ENCODE results near the gene HDAC4. TPM values are rescaled to one million over a fixed set of nuclear protein-coding genes. Genes with fewer than 3 reads are reported as not detected.

Gene HDAC4
- total RNA-seq, 4 donors from 2014 or later, result 68.0 to 123 (median 86.5) TPM

DNA sequence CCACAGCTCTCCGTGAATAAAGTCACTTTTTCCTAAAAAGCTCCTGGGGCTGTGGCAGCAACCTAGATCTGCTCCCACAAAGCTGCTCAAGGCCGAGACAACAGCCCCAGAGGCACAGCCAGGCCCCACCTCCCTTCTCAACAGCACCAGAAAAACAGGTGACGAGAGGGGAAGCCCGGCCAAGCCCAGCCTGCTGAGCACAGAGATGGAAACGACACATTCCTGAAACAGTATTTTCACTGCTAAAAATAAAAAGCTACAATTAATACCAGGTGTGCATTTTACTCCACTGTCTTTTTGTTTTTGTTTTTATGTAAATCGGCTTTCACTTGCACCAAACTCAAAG, 199.3 kb downstream of the HDAC4 start:
- Histone ChIP-seq H3K4me1 (peaks cover 0 to 69% (median 13%) of the 10 kb centered on the region in 4 donors), H3K36me3 (peaks cover 0 to 5% (median 0%) of the 10 kb centered on the region in 3 donors), H3K27ac (peak overlapping the region in 3 of 4 donors; percentile 52 to 94 (median 69)), H3K9me3 (no peaks in the 10 kb centered on the region), H3K27me3 (no peaks in the 10 kb centered on the region), H3K4me3 (no peak overlapping the region)
- TF ChIP-seq, protein P1, sequence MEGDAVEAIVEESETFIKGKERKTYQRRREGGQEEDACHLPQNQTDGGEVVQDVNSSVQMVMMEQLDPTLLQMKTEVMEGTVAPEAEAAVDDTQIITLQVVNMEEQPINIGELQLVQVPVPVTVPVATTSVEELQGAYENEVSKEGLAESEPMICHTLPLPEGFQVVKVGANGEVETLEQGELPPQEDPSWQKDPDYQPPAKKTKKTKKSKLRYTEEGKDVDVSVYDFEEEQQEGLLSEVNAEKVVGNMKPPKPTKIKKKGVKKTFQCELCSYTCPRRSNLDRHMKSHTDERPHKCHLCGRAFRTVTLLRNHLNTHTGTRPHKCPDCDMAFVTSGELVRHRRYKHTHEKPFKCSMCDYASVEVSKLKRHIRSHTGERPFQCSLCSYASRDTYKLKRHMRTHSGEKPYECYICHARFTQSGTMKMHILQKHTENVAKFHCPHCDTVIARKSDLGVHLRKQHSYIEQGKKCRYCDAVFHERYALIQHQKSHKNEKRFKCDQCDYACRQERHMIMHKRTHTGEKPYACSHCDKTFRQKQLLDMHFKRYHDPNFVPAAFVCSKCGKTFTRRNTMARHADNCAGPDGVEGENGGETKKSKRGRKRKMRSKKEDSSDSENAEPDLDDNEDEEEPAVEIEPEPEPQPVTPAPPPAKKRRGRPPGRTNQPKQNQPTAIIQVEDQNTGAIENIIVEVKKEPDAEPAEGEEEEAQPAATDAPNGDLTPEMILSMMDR (IDR thresholded peaks at IDR 0.05), result no peak
- TF ChIP-seq POLR2A (IDR thresholded peaks at IDR 0.05) (no peak), EP300 (IDR thresholded peaks at IDR 0.05) (no peak)
- DNase-seq (ENCODE audit: low spot score in 2 of 2), result peak; percentile 57
- WGBS, 2 donors, result 43 to 64% methylated on average over 6 of the region's 6 CpGs

DNA sequence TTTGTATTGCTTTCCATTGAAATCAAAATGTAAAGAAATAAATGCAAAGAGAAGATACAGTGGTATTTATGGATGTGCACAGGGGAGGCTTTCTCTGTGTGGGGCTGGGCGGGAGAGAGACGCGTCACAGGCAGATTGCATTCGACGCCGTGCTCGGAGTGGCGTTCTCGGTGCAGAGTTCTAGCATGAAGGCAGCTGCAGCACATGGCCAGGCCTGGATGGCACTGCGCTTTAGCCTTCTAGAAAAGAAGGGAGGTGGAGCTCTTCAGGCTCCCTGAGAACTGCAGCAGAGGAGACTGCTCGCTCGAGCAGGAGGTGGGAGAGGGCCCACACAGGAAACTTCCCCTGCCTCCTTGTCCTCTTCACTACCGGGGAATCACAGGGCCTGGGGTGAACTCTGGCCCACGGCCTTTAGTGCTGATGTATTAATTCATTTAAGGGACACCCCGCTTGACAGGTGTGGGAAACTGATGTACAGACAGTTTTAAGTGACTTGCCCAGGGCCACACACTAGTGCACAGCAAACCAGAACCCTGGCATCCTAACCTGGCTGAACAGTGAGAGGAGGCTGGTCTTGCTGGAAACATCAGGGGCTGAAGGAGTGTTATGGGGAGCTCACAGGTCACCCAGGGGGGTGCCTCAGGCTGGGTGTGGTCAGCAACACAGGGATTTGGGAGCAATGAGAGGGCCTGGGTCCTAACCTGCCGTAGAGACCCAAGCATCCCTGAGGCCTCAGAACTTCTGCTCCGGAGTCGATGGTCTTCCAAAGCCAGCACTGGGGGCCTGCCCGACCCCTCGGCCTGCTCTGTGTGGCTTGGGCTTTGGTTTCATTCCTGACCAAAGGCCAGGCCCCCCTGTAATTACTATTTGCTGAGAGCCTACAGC, 199.9 kb downstream of the HDAC4 start:
- DNase-seq (ENCODE audit: low spot score in 2 of 2), result no peak

DNA sequence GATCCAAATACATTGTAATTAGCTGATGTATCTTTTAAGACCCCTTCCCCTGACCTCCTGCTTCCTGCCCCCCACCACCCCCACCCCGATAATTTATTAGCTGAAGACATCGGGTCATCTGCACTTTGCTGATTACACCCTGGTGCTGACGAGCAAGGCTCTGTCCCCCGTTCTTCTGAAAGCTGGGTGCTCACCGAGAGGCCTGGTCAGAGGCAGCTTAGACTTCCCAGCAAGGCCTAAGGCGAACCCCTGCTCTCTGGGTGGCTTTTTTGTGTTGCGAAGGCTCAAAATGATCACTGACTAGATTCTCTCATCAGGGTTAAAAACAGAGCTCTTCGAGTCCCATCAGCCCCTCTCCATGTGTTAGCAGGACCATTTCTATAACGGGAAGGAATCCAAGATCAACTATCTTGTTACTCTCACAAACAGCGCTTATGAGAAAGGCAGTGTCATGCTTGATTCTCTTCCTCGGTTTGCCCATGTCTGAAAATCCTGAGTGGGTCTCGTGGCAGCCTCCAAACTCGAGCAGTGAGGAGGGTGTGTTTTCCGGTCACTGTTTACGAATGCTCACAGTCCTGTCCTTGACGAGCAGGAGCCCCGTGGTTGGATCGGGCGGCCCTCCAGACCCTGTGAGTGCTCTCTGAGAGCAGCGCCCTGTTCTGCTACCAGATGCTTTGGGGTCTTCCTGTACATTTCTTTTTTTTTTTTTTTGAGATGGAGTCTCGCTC, 201.6 kb downstream of the HDAC4 start:
- H3K4me3 ChIP-seq, result peak overlapping the region in 1 of 4 donors; percentile 31

More for the DNA sequence above, 199.9 kb downstream of the HDAC4 start:
- H3K4me1 ChIP-seq, result peaks cover 0 to 75% (median 17%) of the 10 kb centered on the region in 4 donors
- H3K9me3 ChIP-seq, result no peaks in the 10 kb centered on the region
- no peak overlapping the region for H3K4me3 ChIP-seq
- H3K27ac ChIP-seq, result peak overlapping the region in 3 of 4 donors; percentile 52 to 94 (median 69)
- H3K36me3 ChIP-seq, result peaks cover 0 to 5% (median 0%) of the 10 kb centered on the region in 3 donors
- TF ChIP-seq, protein P1 (IDR thresholded peaks at IDR 0.05), result no peak
- TF ChIP-seq EP300 (IDR thresholded peaks at IDR 0.05) (no peak), POLR2A (IDR thresholded peaks at IDR 0.05) (no peak)
- H3K27me3 ChIP-seq, result no peaks in the 10 kb centered on the region
- 72 to 79% methylated on average over 17 to 19 of the region's 20 CpGs for WGBS, 2 donors

DNA sequence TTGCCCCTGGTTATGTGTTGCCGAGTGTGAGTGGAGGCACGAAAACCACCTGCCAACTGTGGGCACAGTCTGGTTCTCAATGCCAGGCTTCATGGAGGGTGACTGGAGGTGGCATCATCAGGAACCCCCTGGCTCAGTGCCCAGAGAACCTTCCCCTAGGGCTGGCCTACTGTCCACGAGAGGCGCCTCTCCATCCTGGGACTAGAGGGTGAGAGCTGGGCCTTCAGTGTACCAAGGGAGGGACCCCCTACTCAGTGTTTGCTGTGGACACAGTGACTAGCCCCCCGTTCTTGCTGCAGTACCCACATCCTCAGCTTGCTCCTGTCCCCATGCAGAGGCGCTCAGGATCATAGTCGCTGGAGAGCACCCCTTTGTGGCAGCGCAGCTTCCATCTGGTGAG, 202.6 kb downstream of the HDAC4 start:
- TF ChIP-seq POLR2A (IDR thresholded peaks at IDR 0.05) (no peak), EP300 (IDR thresholded peaks at IDR 0.05) (no peak)
- TF ChIP-seq, protein P1 (IDR thresholded peaks at IDR 0.05), result no peak
- 92 to 96% methylated on average over 5 to 8 of the region's 8 CpGs for WGBS, 2 donors
- Histone ChIP-seq H3K4me3 (no peak overlapping the region), H3K27ac (peak overlapping the region in 3 of 4 donors; percentile 68 to 94 (median 76)), H3K4me1 (peaks cover 0 to 86% (median 33%) of the 10 kb centered on the region in 4 donors), H3K9me3 (no peaks in the 10 kb centered on the region), H3K36me3 (peaks cover 0 to 5% (median 0%) of the 10 kb centered on the region in 3 donors), H3K27me3 (no peaks in the 10 kb centered on the region)
- no peak for DNase-seq (ENCODE audit: low spot score in 2 of 2)

More for the DNA sequence above, 201.6 kb downstream of the HDAC4 start:
- H3K36me3 ChIP-seq, result peaks cover 0 to 5% (median 0%) of the 10 kb centered on the region in 3 donors
- TF ChIP-seq, protein P1 (IDR thresholded peaks at IDR 0.05), result no peak
- peak in 1 of 2 donors; percentile 73 for TF ChIP-seq EP300 (IDR thresholded peaks at IDR 0.05)
- TF ChIP-seq POLR2A (IDR thresholded peaks at IDR 0.05), result peak in 1 of 2 donors; percentile 14
- H3K27ac ChIP-seq, result peak overlapping the region; percentile 13 to 94 (median 72)
- H3K9me3 ChIP-seq, result no peaks in the 10 kb centered on the region
- WGBS, 2 donors, result 33 to 57% methylated on average over 21 of the region's 21 CpGs
- peak; percentile 39 to 60 for DNase-seq (ENCODE audit: low spot score in 2 of 2)
- peaks cover 0 to 84% (median 26%) of the 10 kb centered on the region in 4 donors for H3K4me1 ChIP-seq
- H3K27me3 ChIP-seq, result no peaks in the 10 kb centered on the region

Data from tibial nerve (tissue), 4 donors.